GM18499 (cell line): ENCODE data around the gene SDHB.

ENCODE experiments used
- ATAC-seq: cut with Tn5 transposase; IDR thresholded peaks from one replicate; pipeline ENCODE4 v1.9.1; 2021; ENCODE audit warnings: moderate number of reproducible peaks; ENCODE audit not compliant: insufficient read depth, unreplicated experiment

The SDHB gene

GRCh38 chr1:16972189-16972895 lies 81.5 kb downstream of the SDHB start:
- ATAC-seq, result no peak

- ATAC-seq, result no peak
Observed at GRCh38 chr1:16971341-16972188, 82.3 kb downstream of the SDHB start.

GRCh38 chr1:16970132-16970910 lies 83.5 kb downstream of the SDHB start:
- no peak for ATAC-seq

GRCh38 chr1:16969651-16970050 lies 84.2 kb downstream of the SDHB start:
- no peak for ATAC-seq

- ATAC-seq, result no peak
Observed at GRCh38 chr1:16969057-16969611, 84.7 kb downstream of the SDHB start.
